WTC11 (cell line): Measurements from ENCODE around the gene ASCC3. TPM values are rescaled to one million over a fixed set of nuclear protein-coding genes. Genes with fewer than 3 reads are reported as not detected.

Source experiments
- ATAC-seq: fragments of 200-7000 bp; cut with Tn5 transposase; 2 replicates; pipeline ENCODE4 v1.10.0; 2021; ENCODE audit warnings: mild to moderate bottlenecking, moderate library complexity
- CTCF ChIA-PET: fragments of 300-600 bp; sonication (Branson Sonifier 250); formaldehyde crosslinking; loops from one replicate; lab custom pipeline; 2021; ENCODE audit warnings: antibody characterized with exemption; lab: Charles Lee
- POLR2A ChIA-PET: fragments of 350-600 bp; sonication (Branson Sonifier 250); formaldehyde crosslinking; loops from one replicate; lab custom pipeline; 2021; ENCODE audit warnings: antibody characterized with exemption; lab: Charles Lee
- DNase-seq: peaks from one replicate; pipeline ENCODE4 v3.0.0; 2021; ENCODE audit warnings: low spot score
- H3K27ac Mint-ChIP-seq: 2 replicates; pipeline ENCODE4 v1.8.0; 2021; ENCODE audit warnings: mixed read lengths
- H3K27me3 Mint-ChIP-seq: 2 replicates; pipeline ENCODE4 v1.8.0; 2021; ENCODE audit warnings: low read depth, mild to moderate bottlenecking, moderate library complexity, mixed read lengths
- H3K36me3 Mint-ChIP-seq: 2 replicates; pipeline ENCODE4 v1.8.0; 2021; ENCODE audit warnings: mixed read lengths
- H3K4me1 Mint-ChIP-seq: 2 replicates; pipeline ENCODE4 v1.8.0; 2022; ENCODE audit warnings: mixed read lengths
- H3K4me3 Mint-ChIP-seq: 2 replicates; pipeline ENCODE4 v1.8.0; 2021; ENCODE audit warnings: mild to moderate bottlenecking, moderate library complexity, mixed read lengths
- H3K9me3 Mint-ChIP-seq: 2 replicates; pipeline ENCODE4 v1.8.0; 2021; ENCODE audit warnings: mixed read lengths
- ATF1 ChIP-seq: sonication (generic); formaldehyde crosslinking; IDR thresholded peaks from 2 replicates; pipeline ENCODE4 v1.8.1; 2023; ENCODE audit warnings: mild to moderate bottlenecking, moderate library complexity, missing genetic modification reagents
- FOXK1 ChIP-seq: sonication (generic); formaldehyde crosslinking; IDR thresholded peaks from 2 replicates; pipeline ENCODE4 v1.8.0; 2022; ENCODE audit warnings: mild to moderate bottlenecking, moderate library complexity, missing genetic modification reagents
- GABPB1 ChIP-seq: sonication (generic); formaldehyde crosslinking; IDR thresholded peaks from 2 replicates; pipeline ENCODE4 v1.8.1; 2023; ENCODE audit warnings: mild to moderate bottlenecking, missing genetic modification reagents
- GTF2I ChIP-seq: fragments of 250-450 bp; sonication (Bioruptor Pico); conservative IDR thresholded peaks from 2 replicates; pipeline ENCODE4 v1.4.0; 2021; ENCODE audit warnings: mild to moderate bottlenecking
- JAZF1 ChIP-seq: fragments of 250-450 bp; sonication (Bioruptor Pico); IDR thresholded peaks from 2 replicates; pipeline ENCODE4 v1.9.0; 2021; ENCODE audit warnings: moderate library complexity, mild to moderate bottlenecking, inconsistent platforms
- MXD4 ChIP-seq: fragments of 250-450 bp; sonication (Bioruptor Pico); IDR thresholded peaks from 2 replicates; pipeline ENCODE4 v1.8.0; 2021; ENCODE audit warnings: mild to moderate bottlenecking, moderate library complexity, borderline replicate concordance
- NFYB ChIP-seq: sonication (generic); formaldehyde crosslinking; conservative IDR thresholded peaks from 2 replicates; pipeline ENCODE4 v1.8.0; 2022; ENCODE audit warnings: low read depth, missing genetic modification reagents
- NR1H2 ChIP-seq: sonication (generic); formaldehyde crosslinking; IDR thresholded peaks from 2 replicates; pipeline ENCODE4 v1.9.0; 2021; ENCODE audit warnings: mild to moderate bottlenecking, moderate library complexity, missing genetic modification reagents
- OVOL2 ChIP-seq: fragments of 250-450 bp; sonication (Bioruptor Pico); IDR thresholded peaks from 2 replicates; pipeline ENCODE4 v1.9.0; 2021; ENCODE audit warnings: mild to moderate bottlenecking, borderline replicate concordance
- RORB ChIP-seq: fragments of 250-450 bp; sonication (Bioruptor Pico); IDR thresholded peaks from 2 replicates; pipeline ENCODE4 v1.9.0; 2021; ENCODE audit warnings: mild to moderate bottlenecking
- SOX15 ChIP-seq: fragments of 250-450 bp; sonication (Bioruptor Pico); IDR thresholded peaks from 2 replicates; pipeline ENCODE4 v1.9.0; 2021; ENCODE audit warnings: mild to moderate bottlenecking
- ZBTB21 ChIP-seq: sonication (generic); formaldehyde crosslinking; IDR thresholded peaks from 2 replicates; pipeline ENCODE4 v1.8.1; 2023; ENCODE audit warnings: mild to moderate bottlenecking, missing genetic modification reagents, borderline replicate concordance
- ZNF219 ChIP-seq: sonication (generic); formaldehyde crosslinking; IDR thresholded peaks from 2 replicates; pipeline ENCODE4 v1.8.0; 2023; ENCODE audit warnings: missing genetic modification reagents, mild to moderate bottlenecking, borderline replicate concordance
- total RNA-seq: library from RNA; stranded (reverse); gene quantifications from 3 replicates; pipeline ENCODE4 v1.2.3, GENCODE V29; 2021
- TF ChIP-seq, protein P1 (sequence below): sonication (generic); formaldehyde crosslinking; IDR thresholded peaks from 2 replicates; pipeline ENCODE4 v1.8.1; 2023; ENCODE audit warnings: mild to moderate bottlenecking, missing genetic modification reagents, borderline replicate concordance
- TF ChIP-seq, protein P2 (sequence below): sonication (generic); formaldehyde crosslinking; IDR thresholded peaks from 2 replicates; pipeline ENCODE4 v1.8.1; 2022; ENCODE audit warnings: low read depth, missing genetic modification reagents, borderline replicate concordance
- TF ChIP-seq, protein P3 (sequence below): sonication (generic); formaldehyde crosslinking; IDR thresholded peaks from 2 replicates; pipeline ENCODE4 v1.8.0; 2022; ENCODE audit warnings: missing genetic modification reagents
- TF ChIP-seq, protein P4 (sequence below): sonication (generic); formaldehyde crosslinking; IDR thresholded peaks from 2 replicates; pipeline ENCODE4 v1.8.1; 2023; ENCODE audit warnings: mild to moderate bottlenecking, missing genetic modification reagents
- TF ChIP-seq, protein P5 (sequence below): sonication (generic); formaldehyde crosslinking; IDR thresholded peaks from 2 replicates; pipeline ENCODE4 v1.8.0; 2022; ENCODE audit warnings: mild to moderate bottlenecking, missing genetic modification reagents
- TF ChIP-seq, protein P6 (sequence below): sonication (generic); formaldehyde crosslinking; IDR thresholded peaks from 2 replicates; pipeline ENCODE4 v1.8.0; 2023; ENCODE audit warnings: missing genetic modification reagents

ASCC3 gene
- total RNA-seq, 1 experiment from 2014 or later, result 80.7 TPM

DNA sequence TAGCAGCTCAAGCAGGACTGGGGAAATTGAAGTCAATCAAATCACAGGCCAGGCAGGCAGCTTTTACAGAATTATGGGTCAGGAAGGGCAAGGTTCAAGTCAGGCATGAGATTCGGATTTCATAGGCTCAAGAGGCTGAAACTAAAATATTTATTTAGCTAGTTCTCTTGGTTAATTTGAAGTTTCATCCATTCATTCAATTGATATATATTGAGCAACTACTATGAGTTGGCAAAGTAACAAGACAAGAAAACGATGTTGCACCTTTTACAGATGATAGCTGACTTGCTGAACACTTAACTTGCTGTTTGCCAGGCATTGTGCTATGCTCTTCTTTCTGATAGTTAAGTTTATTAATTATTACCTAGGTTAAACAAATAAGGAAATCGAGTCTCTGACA, 20.5 kb upstream of the ASCC3 start:
- Mint-ChIP-seq H3K4me1 (peaks cover 13% of the 10 kb centered on the region), H3K9me3 (peaks cover 40% of the 10 kb centered on the region), H3K27ac (no peak overlapping the region), H3K36me3 (peaks cover 25% of the 10 kb centered on the region), H3K4me3 (no peak overlapping the region), H3K27me3 (peaks cover 4% of the 10 kb centered on the region; the same call in 1 of the 2 replicates)
- DNase-seq, result no peak
- POLR2A ChIA-PET, result interaction anchor here (0.6 kb wide), 1 partner anchor 28 kb away, joined by 12 read pairs; no protein-coding TSS in a partner anchor
- no peak for TF ChIP-seq ATF1 (CRISPR knock-in tag)
- TF ChIP-seq, protein P1, sequence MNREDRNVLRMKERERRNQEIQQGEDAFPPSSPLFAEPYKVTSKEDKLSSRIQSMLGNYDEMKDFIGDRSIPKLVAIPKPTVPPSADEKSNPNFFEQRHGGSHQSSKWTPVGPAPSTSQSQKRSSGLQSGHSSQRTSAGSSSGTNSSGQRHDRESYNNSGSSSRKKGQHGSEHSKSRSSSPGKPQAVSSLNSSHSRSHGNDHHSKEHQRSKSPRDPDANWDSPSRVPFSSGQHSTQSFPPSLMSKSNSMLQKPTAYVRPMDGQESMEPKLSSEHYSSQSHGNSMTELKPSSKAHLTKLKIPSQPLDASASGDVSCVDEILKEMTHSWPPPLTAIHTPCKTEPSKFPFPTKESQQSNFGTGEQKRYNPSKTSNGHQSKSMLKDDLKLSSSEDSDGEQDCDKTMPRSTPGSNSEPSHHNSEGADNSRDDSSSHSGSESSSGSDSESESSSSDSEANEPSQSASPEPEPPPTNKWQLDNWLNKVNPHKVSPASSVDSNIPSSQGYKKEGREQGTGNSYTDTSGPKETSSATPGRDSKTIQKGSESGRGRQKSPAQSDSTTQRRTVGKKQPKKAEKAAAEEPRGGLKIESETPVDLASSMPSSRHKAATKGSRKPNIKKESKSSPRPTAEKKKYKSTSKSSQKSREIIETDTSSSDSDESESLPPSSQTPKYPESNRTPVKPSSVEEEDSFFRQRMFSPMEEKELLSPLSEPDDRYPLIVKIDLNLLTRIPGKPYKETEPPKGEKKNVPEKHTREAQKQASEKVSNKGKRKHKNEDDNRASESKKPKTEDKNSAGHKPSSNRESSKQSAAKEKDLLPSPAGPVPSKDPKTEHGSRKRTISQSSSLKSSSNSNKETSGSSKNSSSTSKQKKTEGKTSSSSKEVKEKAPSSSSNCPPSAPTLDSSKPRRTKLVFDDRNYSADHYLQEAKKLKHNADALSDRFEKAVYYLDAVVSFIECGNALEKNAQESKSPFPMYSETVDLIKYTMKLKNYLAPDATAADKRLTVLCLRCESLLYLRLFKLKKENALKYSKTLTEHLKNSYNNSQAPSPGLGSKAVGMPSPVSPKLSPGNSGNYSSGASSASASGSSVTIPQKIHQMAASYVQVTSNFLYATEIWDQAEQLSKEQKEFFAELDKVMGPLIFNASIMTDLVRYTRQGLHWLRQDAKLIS (CRISPR knock-in tag), result no peak
- TF ChIP-seq RORB (CRISPR knock-in tag), result no peak
- TF ChIP-seq FOXK1 (CRISPR knock-in tag), result no peak
- TF ChIP-seq, protein P2, sequence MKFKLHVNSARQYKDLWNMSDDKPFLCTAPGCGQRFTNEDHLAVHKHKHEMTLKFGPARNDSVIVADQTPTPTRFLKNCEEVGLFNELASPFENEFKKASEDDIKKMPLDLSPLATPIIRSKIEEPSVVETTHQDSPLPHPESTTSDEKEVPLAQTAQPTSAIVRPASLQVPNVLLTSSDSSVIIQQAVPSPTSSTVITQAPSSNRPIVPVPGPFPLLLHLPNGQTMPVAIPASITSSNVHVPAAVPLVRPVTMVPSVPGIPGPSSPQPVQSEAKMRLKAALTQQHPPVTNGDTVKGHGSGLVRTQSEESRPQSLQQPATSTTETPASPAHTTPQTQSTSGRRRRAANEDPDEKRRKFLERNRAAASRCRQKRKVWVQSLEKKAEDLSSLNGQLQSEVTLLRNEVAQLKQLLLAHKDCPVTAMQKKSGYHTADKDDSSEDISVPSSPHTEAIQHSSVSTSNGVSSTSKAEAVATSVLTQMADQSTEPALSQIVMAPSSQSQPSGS (CRISPR knock-in tag), result no peak
- TF ChIP-seq OVOL2 (CRISPR knock-in tag), result no peak
- TF ChIP-seq, protein P3, sequence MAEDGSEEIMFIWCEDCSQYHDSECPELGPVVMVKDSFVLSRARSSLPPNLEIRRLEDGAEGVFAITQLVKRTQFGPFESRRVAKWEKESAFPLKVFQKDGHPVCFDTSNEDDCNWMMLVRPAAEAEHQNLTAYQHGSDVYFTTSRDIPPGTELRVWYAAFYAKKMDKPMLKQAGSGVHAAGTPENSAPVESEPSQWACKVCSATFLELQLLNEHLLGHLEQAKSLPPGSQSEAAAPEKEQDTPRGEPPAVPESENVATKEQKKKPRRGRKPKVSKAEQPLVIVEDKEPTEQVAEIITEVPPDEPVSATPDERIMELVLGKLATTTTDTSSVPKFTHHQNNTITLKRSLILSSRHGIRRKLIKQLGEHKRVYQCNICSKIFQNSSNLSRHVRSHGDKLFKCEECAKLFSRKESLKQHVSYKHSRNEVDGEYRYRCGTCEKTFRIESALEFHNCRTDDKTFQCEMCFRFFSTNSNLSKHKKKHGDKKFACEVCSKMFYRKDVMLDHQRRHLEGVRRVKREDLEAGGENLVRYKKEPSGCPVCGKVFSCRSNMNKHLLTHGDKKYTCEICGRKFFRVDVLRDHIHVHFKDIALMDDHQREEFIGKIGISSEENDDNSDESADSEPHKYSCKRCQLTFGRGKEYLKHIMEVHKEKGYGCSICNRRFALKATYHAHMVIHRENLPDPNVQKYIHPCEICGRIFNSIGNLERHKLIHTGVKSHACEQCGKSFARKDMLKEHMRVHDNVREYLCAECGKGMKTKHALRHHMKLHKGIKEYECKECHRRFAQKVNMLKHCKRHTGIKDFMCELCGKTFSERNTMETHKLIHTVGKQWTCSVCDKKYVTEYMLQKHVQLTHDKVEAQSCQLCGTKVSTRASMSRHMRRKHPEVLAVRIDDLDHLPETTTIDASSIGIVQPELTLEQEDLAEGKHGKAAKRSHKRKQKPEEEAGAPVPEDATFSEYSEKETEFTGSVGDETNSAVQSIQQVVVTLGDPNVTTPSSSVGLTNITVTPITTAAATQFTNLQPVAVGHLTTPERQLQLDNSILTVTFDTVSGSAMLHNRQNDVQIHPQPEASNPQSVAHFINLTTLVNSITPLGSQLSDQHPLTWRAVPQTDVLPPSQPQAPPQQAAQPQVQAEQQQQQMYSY (CRISPR knock-in tag), result no peak
- no peak for TF ChIP-seq NFYB (CRISPR knock-in tag)
- no peak for TF ChIP-seq ZBTB21 (CRISPR knock-in tag)
- TF ChIP-seq, protein P4, sequence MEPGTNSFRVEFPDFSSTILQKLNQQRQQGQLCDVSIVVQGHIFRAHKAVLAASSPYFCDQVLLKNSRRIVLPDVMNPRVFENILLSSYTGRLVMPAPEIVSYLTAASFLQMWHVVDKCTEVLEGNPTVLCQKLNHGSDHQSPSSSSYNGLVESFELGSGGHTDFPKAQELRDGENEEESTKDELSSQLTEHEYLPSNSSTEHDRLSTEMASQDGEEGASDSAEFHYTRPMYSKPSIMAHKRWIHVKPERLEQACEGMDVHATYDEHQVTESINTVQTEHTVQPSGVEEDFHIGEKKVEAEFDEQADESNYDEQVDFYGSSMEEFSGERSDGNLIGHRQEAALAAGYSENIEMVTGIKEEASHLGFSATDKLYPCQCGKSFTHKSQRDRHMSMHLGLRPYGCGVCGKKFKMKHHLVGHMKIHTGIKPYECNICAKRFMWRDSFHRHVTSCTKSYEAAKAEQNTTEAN (CRISPR knock-in tag), result no peak
- TF ChIP-seq GTF2I (CRISPR knock-in tag), result no peak
- TF ChIP-seq MXD4, result no peak
- TF ChIP-seq SOX15, result no peak
- TF ChIP-seq, protein P5, sequence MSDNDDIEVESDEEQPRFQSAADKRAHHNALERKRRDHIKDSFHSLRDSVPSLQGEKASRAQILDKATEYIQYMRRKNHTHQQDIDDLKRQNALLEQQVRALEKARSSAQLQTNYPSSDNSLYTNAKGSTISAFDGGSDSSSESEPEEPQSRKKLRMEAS (CRISPR knock-in tag), result no peak
- no peak for TF ChIP-seq GABPB1
- no peak for TF ChIP-seq ZNF219 (CRISPR knock-in tag)
- TF ChIP-seq NR1H2 (CRISPR knock-in tag), result no peak
- no peak for TF ChIP-seq JAZF1 (CRISPR knock-in tag)
- TF ChIP-seq, protein P6, sequence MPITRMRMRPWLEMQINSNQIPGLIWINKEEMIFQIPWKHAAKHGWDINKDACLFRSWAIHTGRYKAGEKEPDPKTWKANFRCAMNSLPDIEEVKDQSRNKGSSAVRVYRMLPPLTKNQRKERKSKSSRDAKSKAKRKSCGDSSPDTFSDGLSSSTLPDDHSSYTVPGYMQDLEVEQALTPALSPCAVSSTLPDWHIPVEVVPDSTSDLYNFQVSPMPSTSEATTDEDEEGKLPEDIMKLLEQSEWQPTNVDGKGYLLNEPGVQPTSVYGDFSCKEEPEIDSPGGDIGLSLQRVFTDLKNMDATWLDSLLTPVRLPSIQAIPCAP (CRISPR knock-in tag), result no peak
- CTCF ChIA-PET, result no interaction called here
- ATAC-seq, result no peak
